Right hindlimb (tissue), 1 donor: Measurements from ENCODE around the gene SCUBE1.

Experiments used
- DNase-seq: peaks from one replicate; pipeline ENCODE4 v3.0.0-alpha.2; 2018

SCUBE1 gene

GRCh38 chr22:43253839-43254238, 89.3 kb downstream of the SCUBE1 start:
- no peak for DNase-seq

- DNase-seq: no peak
These were observed 90.9 kb downstream of the SCUBE1 start for GRCh38 chr22:43252319-43252718.

GRCh38 chr22:43249789-43250471, 93.2 kb downstream of the SCUBE1 start:
- DNase-seq: no peak

GRCh38 chr22:43247546-43248260, 95.5 kb downstream of the SCUBE1 start:
- DNase-seq: no peak

GRCh38 chr22:43246188-43246587, 97.0 kb downstream of the SCUBE1 start:
- no peak for DNase-seq

- no peak for DNase-seq
These were observed 97.5 kb downstream of the SCUBE1 start for GRCh38 chr22:43245717-43246116.

GRCh38 chr22:43244803-43245527, 98.2 kb downstream of the SCUBE1 start:
- DNase-seq: no peak

- DNase-seq: no peak
These were observed 98.8 kb downstream of the SCUBE1 start for GRCh38 chr22:43244402-43244801.

- no peak for DNase-seq
These were observed 99.8 kb downstream of the SCUBE1 start for GRCh38 chr22:43243324-43243723.

- DNase-seq: no peak
These were observed 100.5 kb downstream of the SCUBE1 start for GRCh38 chr22:43242627-43243026.

- DNase-seq: no peak
These were observed 101.3 kb downstream of the SCUBE1 start for GRCh38 chr22:43241699-43242386.

- DNase-seq: no peak
These were observed 102.0 kb downstream of the SCUBE1 start for GRCh38 chr22:43241138-43241597.

- no peak for DNase-seq
These were observed 102.6 kb downstream of the SCUBE1 start for GRCh38 chr22:43240614-43241013.

GRCh38 chr22:43239956-43240355, 103.2 kb downstream of the SCUBE1 start:
- no peak for DNase-seq

- no peak for DNase-seq
These were observed 103.9 kb downstream of the SCUBE1 start for GRCh38 chr22:43239193-43239780.

GRCh38 chr22:43238526-43239006, 104.6 kb downstream of the SCUBE1 start:
- DNase-seq: peak; percentile 57

- DNase-seq: no peak
These were observed 105.9 kb downstream of the SCUBE1 start for GRCh38 chr22:43237280-43237679.

- no peak for DNase-seq
These were observed 106.6 kb downstream of the SCUBE1 start for GRCh38 chr22:43236411-43237166.

- DNase-seq: no peak
These were observed 107.4 kb downstream of the SCUBE1 start for GRCh38 chr22:43235445-43236409.

GRCh38 chr22:43234264-43234988, 108.7 kb downstream of the SCUBE1 start:
- no peak for DNase-seq
